Mesendoderm (in vitro differentiated cells): ENCODE data around the gene MRTO4.

Source experiments
- DNase-seq: peaks from one replicate; pipeline ENCODE4 v3.0.0; 2013
- H2AK5ac ChIP-seq: 2 replicates; pipeline ENCODE4 v1.6.1; 2013; ENCODE audit warnings: low read length, inconsistent platforms
- H2BK120ac ChIP-seq: 2 replicates; pipeline ENCODE4 v1.6.1; 2013; ENCODE audit warnings: low read depth, mild to moderate bottlenecking, low read length, moderate library complexity, mixed read lengths
- H2BK15ac ChIP-seq: replicated peaks from 2 replicates; pipeline ENCODE4 v1.6.1; 2013; ENCODE audit warnings: low read depth, mild to moderate bottlenecking, moderate library complexity
- H2BK5ac ChIP-seq: 2 replicates; pipeline ENCODE4 v1.6.1; 2013; ENCODE audit warnings: low read length, inconsistent platforms
- H3K18ac ChIP-seq: 2 replicates; pipeline ENCODE4 v1.6.1; 2013; ENCODE audit warnings: mild to moderate bottlenecking, low read length, mixed read lengths
- H3K23ac ChIP-seq: one replicate; pipeline ENCODE4 v1.6.1; 2013; ENCODE audit warnings: low read length
- H3K27ac ChIP-seq: 2 replicates; pipeline ENCODE4 v1.5.1; 2013; ENCODE audit warnings: low read depth, mild to moderate bottlenecking, inconsistent platforms, low read length, moderate library complexity
- H3K27me3 ChIP-seq: 2 replicates; pipeline ENCODE4 v1.6.1; 2013; ENCODE audit warnings: low read length, control low read depth, mild to moderate bottlenecking, inconsistent platforms; ENCODE audit not compliant: insufficient read depth, poor library complexity
- H3K36me3 ChIP-seq: 2 replicates; pipeline ENCODE4 v1.6.1; 2013; ENCODE audit warnings: low read length, inconsistent platforms; ENCODE audit not compliant: control insufficient read depth, insufficient read depth
- H3K4ac ChIP-seq: one replicate; pipeline ENCODE4 v1.6.1; 2013; ENCODE audit warnings: low read depth, mild to moderate bottlenecking, low read length, moderate library complexity
- H3K4me1 ChIP-seq: 2 replicates; pipeline ENCODE4 v1.6.1; 2013; ENCODE audit warnings: low read depth, low read length, inconsistent platforms; ENCODE audit not compliant: control insufficient read depth
- H3K4me2 ChIP-seq: 2 replicates; pipeline ENCODE4 v1.6.1; 2013; ENCODE audit warnings: low read length
- H3K4me3 ChIP-seq: 2 replicates; pipeline ENCODE4 v1.5.1; 2013; ENCODE audit warnings: mild to moderate bottlenecking, low read length
- H3K56ac ChIP-seq: one replicate; pipeline ENCODE4 v1.6.1; 2013; ENCODE audit warnings: low read length
- H3K79me1 ChIP-seq: 2 replicates; pipeline ENCODE4 v1.6.1; 2013; ENCODE audit warnings: low read length, inconsistent platforms
- H3K79me2 ChIP-seq: 2 replicates; pipeline ENCODE4 v1.6.1; 2013; ENCODE audit warnings: mild to moderate bottlenecking, low read length; ENCODE audit not compliant: control insufficient read depth, insufficient read depth
- H3K9ac ChIP-seq: 2 replicates; pipeline ENCODE4 v1.6.1; 2013; ENCODE audit warnings: low read length, inconsistent platforms
- H4K5ac ChIP-seq: one replicate; pipeline ENCODE4 v1.6.1; 2013; ENCODE audit warnings: low read length
- H4K8ac ChIP-seq: one replicate; pipeline ENCODE4 v1.6.1; 2013; ENCODE audit warnings: low read depth, mild to moderate bottlenecking, control low read depth, low read length, moderate library complexity
- WGBS: extraction: QIAGEN DNeasy Blood & Tissue Kit; methylation state at CpG from one replicate; pipeline ENCODE4 v1.1.7; 2013; ENCODE audit warnings: low lambda C conversion rate, missing lambda C conversion rate; ENCODE audit not compliant: insufficient coverage; ENCODE audit errors: extremely low coverage; 5-methylcytosine and 5-hydroxymethylcytosine counted together

The MRTO4 gene

DNA sequence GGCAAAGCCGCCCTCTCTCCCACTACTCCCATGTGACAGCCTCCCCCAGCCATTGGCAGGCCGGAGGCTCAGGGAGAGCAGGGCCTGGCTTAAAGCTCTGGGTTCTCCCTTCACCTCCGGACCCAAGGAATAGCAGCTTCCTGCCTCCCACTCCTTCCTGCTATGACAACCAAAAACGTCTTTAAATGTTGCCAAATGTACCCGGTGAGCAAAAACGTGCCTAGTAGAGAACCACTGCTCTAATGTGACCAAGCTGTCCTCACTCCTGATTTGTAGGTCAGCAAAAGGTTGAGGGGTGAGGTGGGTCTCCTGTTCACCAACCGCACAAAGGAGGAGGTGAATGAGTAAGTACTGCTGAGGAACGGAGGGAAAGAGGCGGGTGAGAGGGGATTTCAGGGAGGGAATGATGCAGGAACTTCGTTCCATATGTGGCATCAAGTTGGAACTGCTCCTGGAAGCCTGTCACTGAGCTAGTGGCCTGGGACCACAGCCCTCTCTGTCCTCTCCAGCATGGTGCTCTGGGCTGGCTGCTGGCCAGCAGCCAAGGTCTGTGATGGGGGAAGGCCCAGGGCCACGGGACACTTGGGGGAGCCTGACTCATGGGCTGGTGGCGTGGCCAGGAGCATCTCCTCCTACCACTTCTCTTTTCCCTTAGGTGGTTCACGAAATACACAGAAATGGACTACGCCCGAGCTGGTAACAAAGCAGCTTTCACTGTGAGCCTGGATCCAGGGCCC is 5.7 kb downstream of the MRTO4 start:
- whole genome bisulfite sequencing = no CpG with 5 or more reads among the region's 15 CpGs
- no peak overlapping the region for H3K4ac ChIP-seq
- DNase-seq = no peak
- no peaks in the 10 kb centered on the region for H3K27me3 ChIP-seq
- no peak overlapping the region for H3K18ac ChIP-seq
- H3K79me2 ChIP-seq = peaks cover 35% of the 10 kb centered on the region
- no peak overlapping the region for H4K5ac ChIP-seq
- no peak overlapping the region for H2AK5ac ChIP-seq
- H3K4me3 ChIP-seq = no peak overlapping the region
- H3K23ac ChIP-seq = no peak overlapping the region
- no peak overlapping the region for H3K9ac ChIP-seq
- H2BK120ac ChIP-seq = no peak overlapping the region
- H3K27ac ChIP-seq = no peak overlapping the region
- peaks cover 14% of the 10 kb centered on the region for H3K79me1 ChIP-seq
- no peak overlapping the region for H4K8ac ChIP-seq
- H3K36me3 ChIP-seq = peaks cover 18% of the 10 kb centered on the region
- peaks cover 4% of the 10 kb centered on the region for H3K4me1 ChIP-seq
- no peak overlapping the region for H3K56ac ChIP-seq
- no peak overlapping the region for H3K4me2 ChIP-seq
- H2BK5ac ChIP-seq = no peak overlapping the region
- H2BK15ac ChIP-seq = no peak overlapping the region

DNA sequence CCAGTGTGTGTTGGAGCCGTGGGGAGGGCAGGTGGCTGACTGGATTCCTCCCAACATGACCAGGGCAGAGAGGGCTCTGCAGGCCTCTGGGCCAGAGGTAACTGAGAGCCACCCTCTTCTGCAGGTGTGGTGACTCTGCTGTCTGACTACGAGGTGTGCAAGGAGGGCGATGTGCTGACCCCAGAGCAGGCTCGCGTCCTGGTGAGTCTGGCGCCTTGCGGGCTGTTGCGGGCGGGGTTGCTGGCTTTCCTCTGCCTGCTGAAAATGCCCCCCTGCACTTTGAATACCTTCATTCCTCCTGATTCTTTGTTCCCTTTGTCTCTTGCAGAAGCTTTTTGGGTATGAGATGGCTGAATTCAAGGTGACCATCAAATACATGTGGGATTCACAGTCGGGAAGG is 6.7 kb downstream of the MRTO4 start:
- no peak overlapping the region for H3K4me2 ChIP-seq
- H3K56ac ChIP-seq = no peak overlapping the region
- H4K8ac ChIP-seq = no peak overlapping the region
- H3K4ac ChIP-seq = no peak overlapping the region
- no peak overlapping the region for H2BK15ac ChIP-seq
- H3K18ac ChIP-seq = no peak overlapping the region
- no peak overlapping the region for H3K9ac ChIP-seq
- no peak overlapping the region for H2AK5ac ChIP-seq
- no peak overlapping the region for H3K23ac ChIP-seq
- no peaks in the 10 kb centered on the region for H3K27me3 ChIP-seq
- peaks cover 14% of the 10 kb centered on the region for H3K79me1 ChIP-seq
- H2BK5ac ChIP-seq = no peak overlapping the region
- H3K79me2 ChIP-seq = peaks cover 25% of the 10 kb centered on the region
- no peak overlapping the region for H2BK120ac ChIP-seq
- WGBS = no CpG with 5 or more reads among the region's 10 CpGs
- H3K36me3 ChIP-seq = peaks cover 18% of the 10 kb centered on the region
- H3K27ac ChIP-seq = no peak overlapping the region
- no peak for DNase-seq
- no peak overlapping the region for H3K4me3 ChIP-seq
- no peak overlapping the region for H4K5ac ChIP-seq
- H3K4me1 ChIP-seq = peaks cover 1% of the 10 kb centered on the region

DNA sequence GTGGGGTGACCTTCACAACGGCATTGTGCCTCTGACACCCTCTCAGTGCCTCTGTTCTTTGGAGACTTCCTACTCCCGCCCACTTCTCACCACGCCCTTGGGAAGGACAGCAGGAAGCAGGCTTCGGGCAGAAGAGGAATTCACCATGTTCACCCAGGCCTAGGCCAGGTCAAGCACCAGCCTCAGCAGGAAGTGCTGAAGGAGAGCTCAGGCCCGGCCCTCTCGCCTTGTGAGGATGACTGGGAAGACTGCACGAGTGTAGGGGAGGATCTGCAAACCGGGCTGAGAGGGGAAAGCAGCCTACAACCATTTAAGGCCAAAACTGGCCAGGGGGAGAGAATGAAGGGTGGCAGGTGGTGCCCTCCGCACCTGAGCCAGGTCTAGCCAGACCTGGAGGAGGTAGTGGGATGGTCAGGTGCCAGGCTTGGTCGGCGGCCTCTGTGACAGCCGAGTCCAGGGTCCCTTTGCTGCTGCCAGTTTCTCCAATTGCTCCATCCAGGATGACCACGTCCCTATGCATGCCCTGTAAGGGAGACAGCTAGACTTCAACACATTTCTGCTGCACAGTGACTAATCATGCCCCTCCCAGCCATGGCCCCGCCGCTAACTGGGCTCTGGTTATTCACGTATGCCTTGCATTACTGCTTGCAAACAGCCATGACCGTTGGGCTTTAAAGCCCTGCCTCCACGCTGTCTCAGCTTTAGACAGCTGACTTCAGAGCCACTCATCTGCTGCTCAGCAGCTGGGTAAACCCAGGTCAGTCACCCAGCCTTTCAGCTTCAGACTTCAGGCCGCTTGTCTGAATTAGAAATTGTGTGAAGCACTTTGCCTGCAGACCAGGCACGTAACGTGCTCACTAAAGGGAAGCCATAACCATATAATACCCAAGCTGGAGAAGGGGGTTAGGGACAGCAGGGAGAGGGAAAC is 8.9 kb downstream of the MRTO4 start:
- H3K4me3 ChIP-seq = no peak overlapping the region
- no peak overlapping the region for H2BK15ac ChIP-seq
- H3K56ac ChIP-seq = no peak overlapping the region
- H4K5ac ChIP-seq = no peak overlapping the region
- H3K18ac ChIP-seq = no peak overlapping the region
- H2BK5ac ChIP-seq = no peak overlapping the region
- H3K79me1 ChIP-seq = peaks cover 7% of the 10 kb centered on the region
- H3K36me3 ChIP-seq = peaks cover 18% of the 10 kb centered on the region
- H3K23ac ChIP-seq = no peak overlapping the region
- H3K27ac ChIP-seq = no peak overlapping the region
- H3K4me2 ChIP-seq = no peak overlapping the region
- H3K4me1 ChIP-seq = no peaks in the 10 kb centered on the region
- no peak overlapping the region for H3K9ac ChIP-seq
- H3K27me3 ChIP-seq = no peaks in the 10 kb centered on the region
- no peak overlapping the region for H3K4ac ChIP-seq
- H4K8ac ChIP-seq = no peak overlapping the region
- H2BK120ac ChIP-seq = no peak overlapping the region
- no peak overlapping the region for H2AK5ac ChIP-seq
- H3K79me2 ChIP-seq = peaks cover 5% of the 10 kb centered on the region
- WGBS = no CpG with 5 or more reads among the region's 21 CpGs
- no peak for DNase-seq

DNA sequence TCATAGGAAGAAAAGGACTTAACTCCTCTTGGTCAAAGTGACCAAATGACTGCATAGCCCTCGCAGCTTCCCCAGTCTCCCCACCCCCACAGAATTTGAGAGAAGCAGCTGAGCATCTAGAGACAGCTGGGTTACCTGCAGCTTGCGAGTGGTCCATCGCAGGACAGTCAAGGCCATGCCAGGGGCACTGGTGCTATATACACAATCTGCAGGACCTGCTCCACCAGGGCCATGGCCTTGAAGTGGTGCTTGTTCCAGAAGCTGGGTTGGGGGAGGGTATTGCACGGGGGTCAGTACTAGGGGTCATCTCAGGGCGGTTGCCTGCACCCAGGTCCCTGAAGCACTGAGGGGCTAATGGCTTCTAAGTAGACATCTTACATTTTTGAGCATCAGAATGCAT is 10.4 kb downstream of the MRTO4 start:
- Histone ChIP-seq H3K4me1 (no peaks in the 10 kb centered on the region), H2AK5ac (no peak overlapping the region), H3K27ac (no peak overlapping the region), H4K5ac (no peak overlapping the region), H3K36me3 (peaks cover 15% of the 10 kb centered on the region), H3K4me2 (no peak overlapping the region), H3K79me1 (no peaks in the 10 kb centered on the region), H3K79me2 (no peaks in the 10 kb centered on the region), H3K9ac (no peak overlapping the region), H3K56ac (no peak overlapping the region), H2BK15ac (no peak overlapping the region), H4K8ac (no peak overlapping the region), H3K18ac (no peak overlapping the region), H3K4me3 (no peak overlapping the region), H3K4ac (no peak overlapping the region), H3K23ac (no peak overlapping the region), H3K27me3 (no peaks in the 10 kb centered on the region), H2BK120ac (no peak overlapping the region), H2BK5ac (no peak overlapping the region)
- WGBS = no CpG with 5 or more reads among the region's 5 CpGs
- no peak for DNase-seq

DNA sequence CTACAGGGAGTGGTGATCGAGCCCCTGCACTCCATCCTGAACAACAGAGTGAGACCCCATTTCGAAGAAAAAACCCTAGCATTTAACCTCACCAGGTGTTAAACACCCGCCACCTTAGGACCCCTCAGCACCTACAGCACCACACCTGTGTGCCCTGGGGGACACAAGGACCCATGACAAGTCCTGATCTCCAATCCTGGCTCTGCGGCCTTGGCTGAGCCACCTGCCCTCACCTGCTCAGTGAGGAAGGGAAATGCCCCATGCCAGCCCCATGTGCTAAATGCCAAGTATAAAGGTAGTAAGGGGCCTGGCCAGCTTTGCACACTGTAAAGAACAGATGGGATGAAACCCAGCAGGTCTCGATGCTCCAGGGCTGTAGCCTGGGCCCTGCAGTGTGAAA is 11.1 kb downstream of the MRTO4 start:
- WGBS = no CpG with 5 or more reads among the region's 5 CpGs
- Histone ChIP-seq H3K4ac (no peak overlapping the region), H2BK15ac (no peak overlapping the region), H3K18ac (no peak overlapping the region), H3K4me1 (no peaks in the 10 kb centered on the region), H2AK5ac (no peak overlapping the region), H3K79me1 (no peaks in the 10 kb centered on the region), H3K23ac (no peak overlapping the region), H3K36me3 (peaks cover 8% of the 10 kb centered on the region), H4K8ac (no peak overlapping the region), H3K4me3 (no peak overlapping the region), H3K27ac (no peak overlapping the region), H4K5ac (no peak overlapping the region), H2BK120ac (no peak overlapping the region), H3K4me2 (no peak overlapping the region), H3K79me2 (no peaks in the 10 kb centered on the region), H3K56ac (no peak overlapping the region), H3K9ac (no peak overlapping the region), H3K27me3 (no peaks in the 10 kb centered on the region), H2BK5ac (no peak overlapping the region)
- no peak for DNase-seq
